Measurements from ENCODE around the gene AKT1S1.

AKT1S1 gene

DNA sequence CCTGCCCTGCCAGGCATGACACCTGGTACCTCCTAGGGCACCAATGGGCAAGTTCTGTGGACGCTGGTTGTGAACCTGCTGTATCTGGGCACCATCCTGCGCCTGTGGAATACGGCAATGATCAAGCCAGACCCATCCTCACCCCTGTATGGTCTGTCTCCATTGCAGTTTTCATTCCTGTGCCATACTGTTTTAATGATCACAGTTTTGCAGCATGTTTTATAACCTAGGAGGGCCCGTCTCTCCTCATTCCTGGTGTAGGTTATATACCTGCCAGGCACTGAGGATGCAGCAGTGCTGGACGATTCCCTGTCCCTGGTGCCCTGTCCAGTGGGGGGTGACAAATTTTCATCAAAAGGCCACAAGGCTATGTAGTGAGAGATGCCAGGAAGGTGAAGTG lies 5.9 kb upstream of the AKT1S1 start:
- no peak for DNase-seq (ENCODE audit: low read depth in 2 of 2)

DNA sequence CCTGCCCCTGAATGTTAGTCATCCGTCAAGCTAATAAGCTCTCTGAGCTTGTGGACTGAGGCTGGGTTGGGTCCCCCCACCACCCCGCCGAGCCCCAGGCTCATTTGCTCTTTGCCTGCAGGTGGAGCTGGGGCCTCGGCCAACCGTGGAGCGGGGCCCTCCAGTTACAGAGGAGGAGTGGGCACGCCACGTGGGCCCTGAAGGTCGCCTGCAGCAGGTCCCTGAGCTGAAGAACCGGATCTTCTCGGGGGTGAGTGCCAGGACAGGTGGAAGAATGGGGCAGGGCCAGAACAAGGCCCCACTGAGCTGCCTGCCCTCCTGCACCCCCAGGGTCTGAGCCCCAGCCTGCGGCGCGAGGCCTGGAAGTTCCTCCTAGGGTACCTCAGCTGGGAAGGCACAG lies 5.5 kb upstream of the AKT1S1 start:
- no peak for DNase-seq (ENCODE audit: low read depth in 2 of 2)

DNA sequence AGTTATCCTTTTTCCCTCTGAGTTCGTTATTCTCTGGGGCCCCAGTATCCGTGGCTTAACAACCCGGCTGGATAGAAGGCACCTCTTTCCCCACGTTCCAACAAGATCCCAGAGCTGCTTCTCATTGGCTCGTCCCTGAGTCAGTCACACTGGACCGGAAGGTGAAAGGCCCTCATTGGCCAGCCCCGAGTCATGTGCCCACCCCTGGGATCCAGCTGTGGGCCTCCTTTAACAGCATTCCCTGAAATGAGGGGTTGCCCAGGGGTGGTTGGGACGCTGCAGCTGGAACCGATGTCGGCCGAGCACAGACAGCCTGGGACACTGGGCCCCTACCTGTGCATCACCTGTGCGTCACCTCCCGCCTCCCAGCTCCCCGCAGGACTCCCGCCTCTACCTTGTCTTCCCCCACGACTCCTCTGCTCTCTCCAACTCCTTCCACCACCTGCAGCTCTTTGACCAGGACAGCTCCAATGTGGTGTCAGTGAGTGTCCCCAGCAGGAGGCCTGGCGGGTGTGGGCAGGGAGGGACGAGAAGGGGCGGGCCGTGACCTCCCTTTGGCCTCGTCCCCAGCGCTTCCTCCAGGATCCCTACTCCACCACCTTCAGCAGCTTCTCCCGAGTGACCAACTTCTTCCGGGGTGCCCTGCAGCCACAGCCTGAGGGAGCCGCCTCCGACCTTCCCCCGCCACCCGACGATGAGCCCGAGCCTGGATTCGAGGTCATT lies 4.7 kb upstream of the AKT1S1 start:
- DNase-seq (ENCODE audit: low read depth in 2 of 2) = no peak

DNA sequence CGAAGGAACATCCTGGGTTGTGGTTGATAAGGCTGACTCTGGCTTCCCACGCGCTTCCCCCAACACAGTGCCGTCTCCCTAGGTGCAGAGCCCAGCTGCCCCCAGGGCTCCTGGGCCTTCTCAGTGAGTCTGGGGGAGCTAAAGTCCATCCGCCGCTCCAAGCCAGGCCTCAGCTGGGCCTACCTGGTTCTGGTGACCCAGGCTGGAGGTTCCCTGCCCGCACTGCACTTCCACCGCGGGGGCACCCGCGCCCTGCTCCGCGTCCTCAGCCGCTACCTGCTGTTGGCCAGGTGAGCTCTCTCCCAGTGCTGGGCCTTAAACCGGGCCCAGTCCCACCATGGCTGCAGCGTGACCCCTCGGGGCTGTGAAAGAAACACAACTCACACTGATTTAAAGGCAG lies 4.0 kb upstream of the AKT1S1 start:
- DNase-seq (ENCODE audit: low read depth in 2 of 2) = no peak

DNA sequence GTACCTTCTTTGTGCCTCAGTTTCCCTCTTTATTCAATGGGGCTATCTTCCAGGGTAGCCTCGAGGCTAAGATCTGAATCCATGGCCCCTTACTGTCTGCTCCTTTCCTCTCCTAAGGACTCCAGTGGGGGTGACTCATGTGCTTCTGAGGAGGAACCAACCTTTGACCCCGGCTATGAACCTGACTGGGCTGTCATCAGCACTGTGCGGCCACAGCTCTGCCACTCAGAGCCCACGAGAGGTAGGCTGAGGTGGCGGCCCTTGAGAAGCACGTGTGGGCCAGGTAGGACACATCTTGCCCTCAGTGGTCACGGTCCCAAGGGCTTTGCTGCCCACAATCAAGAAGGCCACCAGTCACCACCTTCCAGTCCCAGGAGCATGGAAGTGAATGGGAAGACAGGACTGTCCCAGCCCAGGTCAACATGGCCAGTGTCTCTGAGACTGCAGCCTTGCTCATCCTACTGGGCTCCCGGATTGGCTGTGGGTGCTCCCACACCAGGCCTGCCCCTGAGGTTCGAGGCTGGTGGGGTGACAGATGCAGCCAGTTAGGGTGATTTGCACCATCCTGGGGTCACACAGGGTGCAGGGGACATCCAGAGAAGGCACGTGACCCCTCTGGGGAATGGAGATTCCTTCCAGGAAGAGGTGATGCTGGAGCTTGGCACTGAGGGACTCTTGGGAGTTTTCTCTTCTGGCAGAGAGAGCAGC lies 3.2 kb upstream of the AKT1S1 start:
- DNase-seq (ENCODE audit: low read depth in 2 of 2) = no peak

DNA sequence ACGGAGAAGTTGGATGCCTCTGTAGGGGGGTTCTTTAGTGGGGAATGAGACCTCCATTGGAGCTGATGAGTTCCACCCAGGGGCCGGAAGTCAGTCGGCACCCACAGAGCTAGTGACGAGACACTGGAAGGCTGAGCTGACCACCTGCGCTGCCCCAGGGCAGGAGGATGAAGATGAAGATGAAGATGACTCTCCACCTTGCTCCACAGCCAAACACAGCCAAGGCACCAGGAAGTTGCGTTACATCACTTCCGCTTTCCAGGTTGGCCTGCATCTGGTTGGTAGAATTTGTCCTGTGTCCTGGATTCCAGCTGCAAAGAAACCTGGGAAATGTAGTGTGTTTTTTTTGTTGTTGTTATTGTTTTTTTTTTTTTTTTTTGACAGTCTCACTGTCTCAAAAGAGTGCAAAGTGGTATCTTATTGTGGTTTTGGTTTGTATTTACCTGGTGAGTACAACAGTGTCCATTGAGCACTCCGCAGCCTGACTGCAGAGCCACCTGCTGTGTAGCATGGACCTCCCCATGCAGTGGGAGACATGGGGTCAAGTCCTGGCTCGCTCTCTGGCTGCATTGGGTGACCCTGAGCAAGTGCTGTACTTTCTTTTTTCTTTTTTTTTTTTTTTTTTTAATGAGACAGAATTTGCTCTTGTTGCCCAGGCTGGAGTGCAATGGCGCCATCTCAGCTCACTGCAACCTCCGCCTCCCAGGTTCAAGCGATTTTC lies 2.2 kb upstream of the AKT1S1 start:
- DNase-seq (ENCODE audit: low read depth in 2 of 2) = no peak

DNA sequence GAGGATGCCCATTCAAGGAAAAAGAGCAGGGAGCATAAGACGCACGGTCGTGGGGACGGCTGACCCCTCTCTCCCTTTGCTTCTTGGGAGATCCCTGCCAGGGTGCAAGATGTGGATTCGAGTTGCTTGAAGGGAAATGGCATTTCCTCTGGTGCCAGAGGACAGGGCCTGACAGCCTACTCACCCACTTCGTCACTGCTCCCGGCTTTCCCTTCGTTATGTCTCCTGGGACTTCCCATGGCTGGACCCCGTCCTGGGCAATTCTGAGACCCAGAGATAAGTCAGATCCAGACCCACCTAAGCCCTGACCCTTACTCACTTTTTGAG lies 1.6 kb upstream of the AKT1S1 start:
- no peak for DNase-seq (ENCODE audit: low read depth in 2 of 2)

DNA sequence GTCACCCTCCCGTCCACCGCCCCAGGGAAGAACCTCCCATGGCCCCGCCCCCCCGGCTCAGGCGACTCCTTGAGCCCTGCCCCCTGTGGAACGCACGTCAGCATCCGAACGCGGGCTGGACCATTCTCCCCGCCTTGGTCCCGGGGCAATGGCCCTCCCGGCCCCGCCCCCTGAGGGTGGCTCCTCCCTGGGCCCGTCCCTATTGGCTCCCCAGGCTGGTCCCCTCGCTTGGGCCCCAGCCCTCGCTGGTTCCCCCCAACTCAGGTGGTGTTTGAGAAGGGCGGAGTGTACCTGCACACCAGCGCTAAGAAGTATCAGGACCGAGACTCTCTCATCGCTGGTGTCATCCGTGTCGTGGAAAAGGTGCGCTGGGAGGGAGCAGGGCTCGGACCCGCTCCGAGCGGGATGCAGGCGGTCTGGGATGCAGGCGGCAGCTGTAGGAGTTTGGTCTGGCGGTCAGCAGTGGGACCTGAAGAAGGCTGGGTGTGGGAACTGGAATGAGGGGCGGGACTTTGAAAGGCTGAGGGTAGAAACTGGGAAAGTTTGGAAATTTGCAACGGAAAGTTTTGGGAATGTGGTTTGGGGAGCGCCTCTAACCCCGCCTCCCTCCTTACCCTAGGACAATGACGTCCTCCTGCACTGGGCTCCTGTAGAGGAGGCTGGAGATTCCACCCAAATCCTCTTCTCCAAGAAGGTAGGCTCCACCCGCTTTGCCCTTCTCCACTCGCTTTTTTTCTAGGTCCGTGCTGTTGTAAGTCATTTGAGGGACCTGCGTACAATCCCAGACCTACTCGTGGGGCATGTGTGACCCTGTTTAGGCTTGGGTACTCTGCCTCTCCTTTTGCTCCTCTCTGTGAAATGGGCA lies 956 bp upstream of the AKT1S1 start:
- DNase-seq (ENCODE audit: low read depth in 2 of 2) = peak; percentile 97 to 98

DNA sequence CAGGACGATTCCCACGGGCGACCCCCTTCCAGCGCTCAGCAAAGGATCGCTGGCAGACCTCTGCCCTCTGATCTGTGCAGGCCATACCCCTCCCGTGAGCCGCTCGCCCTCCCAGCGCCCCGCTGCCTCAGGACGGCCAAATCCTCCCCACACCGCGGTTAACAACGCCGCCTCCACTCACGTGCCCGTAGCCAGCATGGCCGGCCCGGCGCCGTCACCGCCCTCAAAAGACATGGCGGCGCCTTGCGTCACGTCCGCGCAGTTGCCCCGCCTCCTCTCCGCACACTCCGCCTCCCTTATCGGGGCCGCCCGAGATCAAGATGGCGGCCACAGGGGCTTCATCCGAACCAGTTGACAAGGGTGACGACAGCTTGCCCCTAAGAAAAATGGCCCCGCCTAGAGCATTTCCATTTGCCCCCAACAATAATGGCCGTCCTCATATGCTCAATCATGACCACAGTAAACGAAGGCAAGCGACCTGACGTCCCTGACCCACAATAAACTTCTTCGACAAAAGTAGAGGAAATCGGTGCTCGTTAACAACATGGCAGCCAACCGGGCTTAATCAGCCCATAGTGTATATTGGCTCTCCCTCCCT lies 634 bp downstream of the AKT1S1 start:
- peak; percentile 91 to 96 for DNase-seq (ENCODE audit: low read depth in 2 of 2)

DNA sequence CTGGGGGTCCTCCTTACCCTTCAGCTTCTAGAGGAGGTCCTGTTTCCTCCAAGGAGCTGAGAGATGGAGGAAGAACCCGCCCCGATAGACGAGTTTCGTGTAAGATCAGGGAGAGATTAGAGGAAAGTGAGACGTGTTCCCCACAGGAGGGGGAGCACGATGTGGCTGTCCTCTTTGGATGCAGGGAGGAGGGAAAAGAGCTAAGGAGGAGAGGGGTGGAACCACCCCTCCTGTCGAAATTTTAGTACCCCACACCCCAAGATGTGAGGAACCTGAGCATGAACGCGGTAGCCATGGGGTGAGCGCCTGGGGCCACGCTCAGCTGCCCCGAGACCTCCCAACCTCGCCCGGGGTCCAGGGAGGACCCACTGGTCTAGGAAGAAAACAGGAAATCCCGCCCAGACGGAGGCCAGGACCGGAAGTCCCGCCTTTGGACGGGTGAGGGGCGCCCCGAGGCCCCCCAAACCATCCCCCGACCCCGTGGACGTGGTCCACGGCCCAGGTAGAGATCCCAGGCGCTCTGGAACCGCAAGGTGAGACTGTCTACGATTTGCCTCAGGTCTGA lies 1.2 kb downstream of the AKT1S1 start:
- DNase-seq (ENCODE audit: low read depth in 2 of 2) = no peak

DNA sequence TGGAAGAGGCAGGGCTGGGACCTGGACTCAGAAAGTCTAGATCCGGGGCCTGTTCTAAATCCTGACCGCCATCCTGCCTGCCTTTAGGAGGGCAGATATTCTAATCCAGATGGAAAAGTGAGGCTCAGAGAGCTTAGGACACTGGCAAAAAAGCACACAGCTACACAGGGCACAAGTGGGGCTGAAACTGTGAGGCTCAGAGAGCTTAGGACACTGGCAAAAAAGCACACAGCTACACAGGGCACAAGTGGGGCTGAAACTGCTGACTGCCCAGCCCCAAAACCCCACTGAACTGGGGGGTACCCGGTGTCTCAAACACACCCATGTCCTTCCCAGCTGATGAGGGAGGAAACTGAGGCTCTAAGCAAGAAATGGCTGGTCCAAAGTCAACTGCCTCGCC lies 2.0 kb downstream of the AKT1S1 start:
- no peak for DNase-seq (ENCODE audit: low read depth in 2 of 2)

DNA sequence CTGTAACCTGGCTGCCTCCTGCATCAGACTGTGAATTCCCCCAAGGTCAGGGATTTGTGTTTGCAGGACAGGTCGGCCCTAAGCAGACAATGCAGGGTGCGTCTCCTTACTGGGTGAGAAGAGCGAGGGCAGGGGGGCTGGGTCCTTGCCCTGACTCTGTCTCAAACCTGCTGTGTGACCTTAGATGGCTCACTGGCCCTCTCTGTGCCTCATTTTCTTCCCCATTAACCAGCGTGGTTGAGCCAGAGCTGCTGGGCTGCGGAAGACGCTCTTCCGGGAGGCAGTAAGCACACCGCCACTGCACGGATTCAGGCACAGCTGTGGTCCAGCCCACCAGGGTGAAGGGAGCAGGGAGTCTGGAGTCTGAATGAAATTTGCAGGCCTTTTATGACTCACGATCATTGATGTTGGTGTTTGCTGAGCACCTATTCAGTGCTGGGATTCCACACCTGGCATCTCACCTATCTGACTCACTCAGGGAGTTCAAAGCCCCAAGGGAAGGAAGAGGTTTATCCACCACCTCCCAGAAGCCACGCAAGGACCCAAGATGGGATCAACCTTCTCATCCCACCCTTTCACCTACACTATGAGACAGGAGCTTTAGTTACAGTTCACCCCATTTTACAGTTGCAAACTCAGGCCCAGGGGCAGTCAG lies 2.5 kb downstream of the AKT1S1 start:
- no peak for DNase-seq (ENCODE audit: low read depth in 2 of 2)

DNA sequence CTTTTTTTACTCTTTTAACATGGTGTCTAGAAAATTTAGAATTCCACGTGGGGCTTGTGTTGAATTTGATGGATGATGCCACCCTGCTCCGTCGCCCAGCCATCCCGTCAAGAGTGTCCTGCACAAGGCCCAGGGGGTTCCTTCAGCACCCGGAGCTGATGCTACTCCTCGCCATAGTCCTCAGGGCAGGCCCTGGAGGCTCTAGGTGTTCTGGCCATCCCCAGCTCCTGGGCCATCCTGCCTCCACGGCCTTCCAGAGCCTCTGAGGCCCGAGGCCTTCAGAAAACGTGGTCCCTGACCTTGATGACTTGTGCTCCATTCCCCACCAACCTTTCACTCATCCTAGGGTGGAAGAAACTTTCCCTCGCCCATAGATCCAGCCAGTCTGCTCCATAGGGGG lies 3.3 kb downstream of the AKT1S1 start:
- DNase-seq (ENCODE audit: low read depth in 2 of 2) = no peak

DNA sequence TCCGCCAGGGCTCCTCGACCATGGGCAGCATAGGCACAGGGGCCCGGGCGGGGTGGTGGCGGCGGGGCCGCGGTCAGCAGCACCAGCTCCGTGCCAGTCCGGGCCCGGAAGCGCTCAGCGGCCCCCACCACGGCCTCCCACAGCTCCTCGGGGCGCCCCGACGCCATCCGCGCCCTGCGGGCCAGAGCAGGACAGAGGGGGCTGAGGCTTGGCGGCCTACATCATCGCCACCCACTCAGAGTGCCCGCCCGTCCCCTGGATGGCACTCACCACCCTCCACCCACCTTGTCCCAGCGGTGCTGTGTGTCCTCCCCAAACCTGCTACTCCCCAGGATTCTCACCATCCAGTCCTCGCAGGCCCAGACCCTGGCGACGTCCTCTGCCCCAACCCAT lies 4.0 kb downstream of the AKT1S1 start:
- DNase-seq (ENCODE audit: low read depth in 2 of 2) = no peak

DNA sequence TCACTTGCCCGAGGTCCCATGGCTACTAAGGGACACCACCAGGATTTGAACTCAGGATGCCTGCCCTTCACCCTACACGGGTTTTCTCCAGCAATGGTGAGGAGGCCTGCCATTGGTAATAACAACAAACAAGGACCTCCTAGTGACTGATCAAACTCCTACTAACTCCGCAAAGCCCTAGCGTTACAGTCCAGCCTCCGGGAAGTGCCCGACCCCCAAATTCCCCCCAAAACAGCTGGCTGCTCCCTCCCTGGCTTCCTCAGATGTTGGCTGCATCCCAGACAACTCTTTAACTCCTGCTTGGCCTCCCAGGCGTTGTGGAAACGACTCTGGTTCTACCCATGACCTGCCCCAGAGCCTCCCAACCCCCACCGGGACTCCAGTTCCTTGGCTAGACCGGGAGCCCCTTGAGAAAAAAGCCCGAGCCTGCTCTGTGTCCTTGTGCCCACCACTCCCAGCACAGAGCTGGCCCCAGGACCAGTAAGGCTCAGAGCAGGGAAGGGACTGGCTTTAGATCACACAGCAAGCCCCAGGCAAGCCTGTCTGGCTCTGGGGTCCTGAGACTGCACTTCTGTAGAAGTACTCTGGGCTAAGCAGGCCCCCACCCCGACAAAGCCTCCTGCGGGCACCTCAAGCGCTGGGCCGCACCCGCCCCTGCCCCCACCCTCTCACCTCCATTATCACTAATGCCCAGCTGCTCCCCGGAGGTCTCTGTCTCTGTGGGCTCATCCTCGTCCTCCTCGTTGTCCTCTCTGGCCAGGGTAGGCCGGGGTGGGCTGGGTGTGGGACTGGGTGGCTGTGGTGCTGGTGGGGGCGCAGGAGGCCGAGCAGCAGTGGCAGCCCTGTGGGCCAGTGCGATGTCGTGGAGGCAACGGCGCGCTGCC lies 4.7 kb downstream of the AKT1S1 start:
- DNase-seq (ENCODE audit: low read depth in 2 of 2) = no peak

DNA sequence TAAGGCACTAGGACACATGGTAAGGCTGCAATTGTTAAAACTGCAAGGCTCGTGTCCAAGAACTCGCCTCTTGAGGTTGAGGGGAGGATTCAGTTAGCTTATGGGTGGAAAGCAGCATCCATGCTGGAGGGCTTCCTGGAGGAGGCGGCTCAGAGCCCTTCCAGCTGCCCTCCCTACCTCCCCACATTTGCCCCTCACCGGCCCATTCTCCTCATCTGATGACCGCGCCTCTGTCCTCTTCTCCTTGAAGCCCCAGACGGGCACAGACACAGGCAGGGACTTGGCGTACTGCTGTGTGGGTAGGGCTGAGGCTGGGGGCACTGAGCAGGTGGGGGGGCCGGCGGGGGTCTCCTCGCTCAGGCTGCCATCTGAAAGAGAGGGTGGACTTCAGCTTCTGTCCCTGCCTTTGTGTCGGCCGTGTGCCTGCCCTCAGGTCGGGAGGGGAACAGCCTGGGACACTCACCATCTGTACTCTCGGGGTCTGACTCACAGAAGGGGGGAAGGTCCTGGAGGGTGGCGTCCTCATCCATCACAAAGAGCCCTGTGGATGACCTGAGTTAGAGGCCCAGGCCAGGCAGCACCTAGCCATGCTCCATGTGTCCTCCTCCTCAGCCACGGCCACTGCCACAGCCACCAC lies 5.7 kb downstream of the AKT1S1 start:
- no peak for DNase-seq (ENCODE audit: low read depth in 2 of 2)

DNA sequence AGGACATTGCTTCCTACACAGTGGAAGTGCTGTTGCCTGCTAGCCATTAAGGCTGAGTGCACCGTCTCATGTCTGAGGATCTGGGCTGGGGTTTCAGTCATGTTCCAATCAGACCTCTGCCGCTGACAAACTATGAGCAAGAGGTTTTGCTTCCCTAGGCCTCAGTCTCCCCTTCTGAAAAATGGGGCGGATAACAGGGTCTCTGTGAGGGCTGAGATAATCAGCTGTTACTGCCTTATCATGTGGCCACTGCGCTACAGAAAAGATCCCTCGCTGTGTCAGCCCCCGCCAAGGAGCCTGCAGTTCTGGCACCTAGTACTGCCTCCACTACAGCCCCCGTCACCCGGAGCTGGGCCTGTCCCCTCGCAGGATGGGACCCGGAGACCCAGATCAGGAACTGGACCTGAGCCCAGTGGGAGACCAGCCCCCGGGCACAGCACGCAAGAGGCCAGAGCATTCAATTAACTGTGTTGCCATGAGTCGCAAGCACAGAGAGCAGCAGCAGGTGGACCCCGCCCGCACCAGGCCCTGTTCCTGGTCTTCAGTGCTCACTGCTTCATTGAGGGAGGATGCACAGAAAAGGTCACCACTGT lies 6.8 kb downstream of the AKT1S1 start:
- no peak for DNase-seq (ENCODE audit: low read depth in 2 of 2)

DNA sequence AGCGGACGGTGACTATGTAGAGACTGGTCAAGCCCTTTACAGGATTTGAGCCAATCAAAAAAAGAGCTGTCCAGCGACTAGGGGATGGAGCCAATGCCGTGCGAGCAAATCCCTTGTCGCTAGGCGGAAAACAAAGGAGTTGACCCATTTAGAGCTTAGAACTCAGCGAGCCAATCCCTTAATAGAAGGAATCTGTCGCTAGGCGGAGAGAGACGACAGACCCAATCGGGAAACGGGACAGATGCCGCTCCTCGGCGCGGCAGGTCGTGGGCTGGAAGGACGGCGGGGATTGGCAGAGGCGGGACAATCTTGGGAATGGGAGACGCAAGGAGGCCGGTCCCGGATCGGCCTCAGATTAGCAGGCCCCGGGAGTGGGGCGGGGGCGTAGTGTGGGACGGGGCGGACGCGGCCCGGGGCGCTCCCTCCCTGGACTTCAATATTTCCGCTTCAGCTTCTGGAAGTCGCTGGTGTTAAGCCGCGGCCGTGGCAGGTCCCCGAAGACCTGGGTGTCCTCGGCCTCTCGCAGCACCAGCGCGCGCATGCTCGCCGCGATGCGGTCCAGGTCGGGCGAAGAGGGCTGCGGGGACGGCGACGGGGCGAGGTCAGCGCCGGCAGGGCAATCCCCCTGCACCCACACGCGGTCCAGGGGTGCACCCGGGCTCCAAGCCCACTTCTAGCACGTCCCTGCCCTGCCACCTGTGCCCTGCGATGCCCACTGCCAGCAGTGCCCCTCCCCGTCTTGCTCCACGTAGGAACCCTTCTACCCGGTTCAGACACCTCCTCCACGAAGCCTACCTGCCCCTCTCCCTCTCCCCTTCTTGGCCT lies 7.5 kb downstream of the AKT1S1 start:
- DNase-seq (ENCODE audit: low read depth in 2 of 2) = peak; percentile 69 to 78
